Measurements from ENCODE around the gene MYF5. TPM values are rescaled to one million over a fixed set of nuclear protein-coding genes. Genes with fewer than 3 reads are reported as not detected.

Gene MYF5
- total RNA-seq, 1 experiment from 2014 or later = not detected

GRCh38 chr12:80761838-80762237 is 45.1 kb downstream of the MYF5 start:
- no peak for DNase-seq (ENCODE audit: low read depth in 1 of 2, low spot score in 2 of 2)
- Histone ChIP-seq H3K36me3 (no peaks in the 10 kb centered on the region), H3K27me3 (replicated peaks) (no peaks in the 10 kb centered on the region), H3K4me3 (no peak overlapping the region), H3K4me1 (replicated peaks) (no peaks in the 10 kb centered on the region), H3K9me3 (replicated peaks) (no peaks in the 10 kb centered on the region), H3K27ac (no peak overlapping the region)

- H3K27ac ChIP-seq = no peak overlapping the region
- no peak overlapping the region for H3K4me3 ChIP-seq
- H3K36me3 ChIP-seq = no peaks in the 10 kb centered on the region
- no peaks in the 10 kb centered on the region for H3K27me3 ChIP-seq (replicated peaks)
- no peaks in the 10 kb centered on the region for H3K9me3 ChIP-seq (replicated peaks)
- peak in 1 of 2 experiments; percentile 36 for DNase-seq (ENCODE audit: low read depth in 1 of 2, low spot score in 2 of 2)
- H3K4me1 ChIP-seq (replicated peaks) = no peaks in the 10 kb centered on the region
Measured at GRCh38 chr12:80763874-80764273, 47.2 kb downstream of the MYF5 start.

DNA sequence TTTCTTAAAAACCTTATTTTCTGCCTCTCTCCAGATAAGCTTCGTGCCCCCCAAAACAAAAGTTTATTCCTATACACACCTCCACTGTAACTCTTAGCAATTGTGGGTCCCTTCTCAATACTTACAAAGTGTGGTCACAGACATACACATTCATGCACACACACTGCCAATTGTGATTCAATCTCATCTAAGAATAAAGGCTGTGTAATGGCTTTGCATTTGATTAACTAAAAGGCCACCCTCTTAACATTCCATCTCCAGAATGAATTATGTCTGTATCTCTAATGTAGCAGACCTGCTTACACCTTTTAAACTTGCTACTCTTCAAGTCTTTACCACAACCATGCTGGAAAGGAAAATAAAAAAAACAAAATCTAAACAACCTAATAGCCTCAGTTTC is 49.5 kb downstream of the MYF5 start:
- H3K9me3 ChIP-seq (replicated peaks) = no peaks in the 10 kb centered on the region
- no peaks in the 10 kb centered on the region for H3K4me1 ChIP-seq (replicated peaks)
- H3K27me3 ChIP-seq (replicated peaks) = no peaks in the 10 kb centered on the region
- no peaks in the 10 kb centered on the region for H3K36me3 ChIP-seq
- H3K27ac ChIP-seq = no peak overlapping the region
- no peak overlapping the region for H3K4me3 ChIP-seq
- no peak for DNase-seq (ENCODE audit: low read depth in 1 of 2, low spot score in 2 of 2)

DNA sequence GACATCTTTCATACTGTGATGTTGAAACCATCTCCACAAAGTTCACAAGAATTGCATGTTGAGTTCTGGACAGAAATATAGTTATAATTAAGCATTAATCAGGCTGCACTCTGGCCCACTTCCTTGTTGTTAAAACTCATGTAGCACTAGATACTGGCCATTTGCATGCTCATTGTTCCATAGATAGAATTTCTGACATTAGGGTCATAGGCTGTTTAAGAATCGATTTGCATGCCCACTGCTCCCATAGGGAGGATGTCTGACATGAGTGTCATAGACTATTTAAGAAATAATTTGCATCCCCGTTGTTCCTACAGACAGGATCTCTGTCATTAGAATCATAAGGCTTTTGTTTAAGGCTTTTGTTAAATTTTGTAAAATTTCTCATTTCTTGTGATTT is 50.2 kb downstream of the MYF5 start:
- Histone ChIP-seq H3K4me1 (replicated peaks) (no peaks in the 10 kb centered on the region), H3K9me3 (replicated peaks) (no peaks in the 10 kb centered on the region), H3K27ac (no peak overlapping the region), H3K27me3 (replicated peaks) (no peaks in the 10 kb centered on the region), H3K36me3 (no peaks in the 10 kb centered on the region), H3K4me3 (no peak overlapping the region)
- DNase-seq (ENCODE audit: low read depth in 1 of 2, low spot score in 2 of 2) = no peak

Other genes starting within 250 kb of the MYF5 start
- not detected in 2 replicates for gene MYF6, start 9.3 kb upstream of the MYF5 start, total RNA-seq (2014; rRNA removed; shearing (Covaris generic))
- gene LIN7A, start 221.0 kb downstream of the MYF5 start, total RNA-seq (2014; rRNA removed; shearing (Covaris generic)) = 2.4 and 4.0 TPM in 2 replicates